Activated CD4-positive, CD25-positive, alpha-beta regulatory T cell treated with anti-CD3 and anti-CD28 coated beads, Interleukin-2, amount 50 U/mL, for 24 hours (primary cell): ENCODE data around the gene PDE11A.
A peak's percentile ranks its signal among the peaks of the same experiment; 100 is the strongest.
"Not testable (repeated sequence)": the region's sequence is repeated elsewhere in the genome, so short reads cannot be mapped to it uniquely, and the experiment has no call there.

Source experiments
- ATAC-seq, 2 donors: fragments of 150-1000 bp; cut with Tn5 transposase; one replicate each; pipeline ENCODE4 v1.10.0; 2021; ENCODE audit warnings: mild to moderate bottlenecking in 1 of 2, moderate library complexity in 1 of 2

The PDE11A gene

GRCh38 chr2:178074123-178075005 is 1.8 kb upstream of the PDE11A start:
- no peak for ATAC-seq

- ATAC-seq, result no peak
Measured at GRCh38 chr2:178072000-178072382, 586 bp downstream of the PDE11A start.

- no peak for ATAC-seq
Measured at GRCh38 chr2:178070824-178071223, 1.8 kb downstream of the PDE11A start.

- no peak for ATAC-seq
Measured at GRCh38 chr2:178069551-178069950, 3.0 kb downstream of the PDE11A start.

- ATAC-seq, result no peak
Measured at GRCh38 chr2:178068823-178069454, 3.6 kb downstream of the PDE11A start.

GRCh38 chr2:178066890-178067669 is 5.5 kb downstream of the PDE11A start:
- no peak for ATAC-seq

- ATAC-seq, result peak in 1 of 2 donors; percentile 17
Measured at GRCh38 chr2:178066324-178066723, 6.3 kb downstream of the PDE11A start.

GRCh38 chr2:178059681-178060080 is 12.9 kb downstream of the PDE11A start:
- no peak for ATAC-seq

- ATAC-seq, result peak in 1 of 2 donors; percentile 25
Measured at GRCh38 chr2:178059111-178059510, 13.5 kb downstream of the PDE11A start.

- no peak for ATAC-seq
Measured at GRCh38 chr2:178057179-178057680, 15.3 kb downstream of the PDE11A start.

- ATAC-seq, result no peak
Measured at GRCh38 chr2:178056345-178056744, 16.2 kb downstream of the PDE11A start.

- not testable (repeated sequence) for ATAC-seq
Measured at GRCh38 chr2:178051257-178051656, 21.3 kb downstream of the PDE11A start.

GRCh38 chr2:178047391-178047790 is 25.2 kb downstream of the PDE11A start:
- no peak for ATAC-seq

GRCh38 chr2:178044836-178045235 is 27.7 kb downstream of the PDE11A start:
- no peak for ATAC-seq

GRCh38 chr2:178043266-178043665 is 29.3 kb downstream of the PDE11A start:
- no peak for ATAC-seq

- ATAC-seq, result not testable (repeated sequence)
Measured at GRCh38 chr2:178033583-178033982, 39.0 kb downstream of the PDE11A start.

GRCh38 chr2:178029342-178029741 is 43.2 kb downstream of the PDE11A start:
- ATAC-seq, result no peak

- no peak for ATAC-seq
Measured at GRCh38 chr2:178025551-178026185, 46.9 kb downstream of the PDE11A start.

- no peak for ATAC-seq
Measured at GRCh38 chr2:178018141-178018540, 54.4 kb downstream of the PDE11A start.

GRCh38 chr2:178016612-178017011 is 56.0 kb downstream of the PDE11A start:
- no peak for ATAC-seq

- no peak for ATAC-seq
Measured at GRCh38 chr2:178012639-178013038, 59.9 kb downstream of the PDE11A start.

- no peak for ATAC-seq
Measured at GRCh38 chr2:178009813-178010212, 62.8 kb downstream of the PDE11A start.
